ENCODE measurements around the gene FLNA.

GRCh38 chrX:154396973-154397887 is 22.8 kb upstream of the FLNA start:
- no peak for TF ChIP-seq CTCF (IDR thresholded peaks at IDR 0.05; ENCODE audit: poor library complexity, severe bottlenecking)
- no peak for TF ChIP-seq EP300 (conservative IDR thresholded peaks at IDR 0.05; ENCODE audit: poor library complexity, severe bottlenecking)
- TF ChIP-seq POLR2AphosphoS5 (IDR thresholded peaks at IDR 0.05): no peak
- no peak for TF ChIP-seq EZH2 (IDR thresholded peaks at IDR 0.05; ENCODE audit: borderline replicate concordance, insufficient read depth, low read length, poor library complexity, severe bottlenecking)
- TF ChIP-seq REST (IDR thresholded peaks at IDR 0.05; ENCODE audit: borderline replicate concordance): no peak
- TF ChIP-seq TAF1 (IDR thresholded peaks at IDR 0.05; ENCODE audit: low read depth): no peak
- TF ChIP-seq RAD21 (conservative IDR thresholded peaks at IDR 0.05): no peak
- no peak for TF ChIP-seq MXI1 (conservative IDR thresholded peaks at IDR 0.05; ENCODE audit: poor library complexity, severe bottlenecking)
- TF ChIP-seq SMC3 (conservative IDR thresholded peaks at IDR 0.05; ENCODE audit: poor library complexity): no peak

Measured in neural cell (in vitro differentiated cells).